Nucleus accumbens (tissue), 56 donors: ENCODE measurements around the gene ATG4B.

ENCODE experiments used
- DNase-seq, 56 donors: peaks; one replicate each; lab custom pipeline; 2025; lab: John Stamatoyannopoulos, UW

The ATG4B gene

DNA sequence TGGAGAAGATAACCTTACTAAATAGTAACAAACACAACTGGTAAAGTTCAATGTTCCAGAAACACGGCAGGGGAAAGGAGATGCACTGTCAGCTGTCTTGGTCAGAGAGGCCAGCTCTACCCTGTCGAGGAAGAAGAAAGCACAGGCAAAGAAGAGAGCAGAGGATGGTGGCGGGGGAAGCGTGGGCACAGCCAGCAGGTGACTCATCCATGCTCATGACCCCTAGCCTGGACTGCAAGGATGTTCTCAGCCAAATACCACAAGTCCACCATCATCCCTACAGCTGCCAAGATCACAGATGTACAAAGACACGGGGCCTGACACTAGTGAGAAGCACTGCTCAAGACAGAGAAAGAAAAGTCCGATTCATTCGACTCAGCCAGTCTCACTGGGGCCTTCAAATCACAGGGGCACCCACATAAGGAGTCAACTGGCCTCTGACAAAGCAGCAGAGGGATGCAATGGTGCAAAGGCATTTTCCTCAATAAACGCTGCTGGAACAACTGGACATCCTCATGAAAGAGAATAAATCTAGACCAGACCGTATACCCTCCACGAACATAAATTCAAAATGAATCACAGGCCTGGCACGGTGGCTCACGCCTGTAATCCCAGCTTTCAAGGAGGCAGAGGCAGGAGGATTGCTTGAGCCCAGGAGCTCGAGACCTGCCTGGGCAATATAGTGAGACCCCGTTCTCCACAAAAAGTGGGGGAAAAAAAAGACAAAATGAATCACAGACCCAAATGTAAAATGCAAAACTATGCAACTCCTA is 43.5 kb downstream of the ATG4B start:
- no peak for DNase-seq

DNA sequence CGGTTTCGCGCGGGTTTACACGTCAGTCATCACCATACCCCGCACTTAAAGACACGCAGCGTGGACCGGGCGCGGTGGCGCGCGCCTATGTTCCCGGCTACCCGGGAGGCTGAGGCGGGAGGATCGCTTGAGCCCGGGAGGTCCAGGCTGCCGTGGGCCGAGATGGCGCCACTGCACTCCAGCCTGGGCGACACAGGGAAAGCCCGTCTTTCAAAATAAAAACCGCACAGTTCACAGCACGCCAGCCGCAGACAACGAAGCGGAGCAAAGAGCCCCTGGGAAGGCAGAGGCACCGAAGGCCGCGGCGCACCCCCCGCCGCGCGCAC is 48.8 kb downstream of the ATG4B start:
- DNase-seq = peak in 1 of 56 donors; percentile 40

DNA sequence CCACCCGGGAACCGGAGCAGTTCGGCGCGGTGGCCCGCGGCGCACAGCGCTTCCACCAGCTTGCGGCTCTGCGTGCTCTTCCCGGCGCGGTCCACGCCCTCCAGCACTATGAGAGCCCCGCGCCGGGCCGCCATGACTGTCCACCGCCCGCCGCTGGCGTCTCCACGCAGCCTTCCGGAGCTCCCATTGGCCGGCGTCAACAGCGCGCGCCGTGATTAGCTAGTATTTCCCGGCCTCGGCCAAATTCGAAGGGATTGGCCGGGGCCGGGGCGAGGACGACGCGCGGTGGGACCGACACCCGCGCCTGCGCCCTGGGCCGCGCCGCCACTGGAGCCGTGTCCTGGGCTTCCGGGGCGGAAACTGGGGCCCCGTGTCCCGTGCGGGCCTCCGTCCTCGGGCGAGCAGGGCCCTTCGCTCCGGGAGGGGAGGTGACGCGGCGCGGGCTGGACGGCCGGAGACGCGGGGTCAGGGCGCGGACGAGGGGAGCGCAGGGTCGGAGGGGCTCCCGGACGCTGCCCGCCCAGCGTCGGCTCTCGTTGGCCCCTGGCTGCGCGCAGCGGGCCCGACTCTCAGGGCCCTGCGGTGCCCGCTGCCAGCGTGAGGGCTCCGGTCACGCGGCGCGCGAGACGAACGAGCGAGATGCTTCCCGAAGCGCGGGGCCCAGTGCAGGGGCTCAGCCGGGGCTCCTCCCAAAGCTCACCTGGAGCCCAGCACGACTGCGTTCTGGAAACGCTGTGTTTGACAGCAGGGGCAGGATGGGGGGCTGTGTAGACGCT is 49.3 kb downstream of the ATG4B start, which contains the start of gene DTYMK:
Gene DTYMK, minus strand, starts transcription at position 166 of the 776 bp plus-strand sequence. Its CDS starts 32 bp downstream, at position 134.
- peak; percentile 14 to 98 (median 93) for DNase-seq

DNA sequence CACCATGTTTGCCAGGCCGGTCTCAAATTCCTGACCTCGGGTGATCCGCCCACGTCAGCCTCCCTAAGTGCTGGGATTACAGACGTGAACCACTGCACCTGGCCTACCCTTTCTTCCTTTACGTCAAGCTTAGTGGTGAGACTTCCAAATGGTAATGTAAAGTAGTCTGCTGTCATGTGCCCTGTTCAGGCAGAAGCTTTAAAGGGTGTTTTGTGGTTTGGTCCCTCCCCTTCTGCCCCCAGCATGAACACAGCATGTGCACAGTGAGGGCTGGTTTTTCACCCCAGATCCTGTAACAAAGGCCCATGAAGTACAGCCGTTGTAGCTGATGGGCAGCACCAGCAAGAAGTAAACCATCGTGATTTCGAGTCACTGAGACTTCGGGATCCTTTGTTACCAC is 51.8 kb downstream of the ATG4B start:
- no peak for DNase-seq

DNA sequence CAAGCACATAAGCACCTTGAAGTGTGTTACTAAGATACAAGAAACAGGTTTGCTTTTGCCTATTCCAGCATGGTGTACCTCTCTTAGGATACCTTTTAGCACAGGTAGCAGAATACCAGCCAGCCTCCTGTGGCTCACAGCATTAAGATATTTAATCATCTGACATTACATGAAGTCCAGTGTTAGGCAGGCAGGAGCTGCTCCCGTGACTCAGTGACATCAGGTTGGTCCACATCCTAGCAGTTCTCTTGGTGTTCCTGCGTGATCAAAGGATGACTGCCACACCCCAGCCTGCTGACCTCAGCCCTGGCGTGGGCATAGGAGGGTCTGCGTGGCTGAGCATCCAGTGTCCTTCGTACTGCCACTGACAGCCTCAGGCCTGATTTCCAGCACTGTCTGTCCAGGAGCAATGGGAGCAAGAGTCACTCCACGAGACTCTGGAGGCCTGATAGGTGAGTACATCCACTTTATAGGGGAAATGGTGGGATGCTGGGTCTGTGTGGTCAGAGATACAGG is 52.8 kb downstream of the ATG4B start:
- no peak for DNase-seq

DNA sequence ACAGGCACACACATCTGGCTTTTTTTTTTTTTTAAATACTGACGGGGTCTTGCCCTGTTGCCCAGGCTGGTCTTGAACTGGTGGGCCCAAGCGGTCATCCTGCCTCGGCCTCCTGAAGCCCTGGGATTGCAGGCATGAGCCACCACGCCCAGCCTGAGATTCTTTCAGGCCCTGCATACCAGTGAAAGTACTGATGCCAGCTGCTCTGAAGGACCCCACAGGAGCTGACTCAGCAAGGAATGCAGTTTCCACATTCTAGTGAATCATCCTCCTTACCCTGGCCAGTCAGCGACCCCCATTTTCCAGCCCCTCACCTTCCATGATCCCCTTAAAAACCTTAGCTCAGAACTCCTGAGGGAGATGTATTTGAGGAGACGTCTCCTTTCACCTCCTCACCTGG is 55.0 kb downstream of the ATG4B start:
- no peak for DNase-seq

DNA sequence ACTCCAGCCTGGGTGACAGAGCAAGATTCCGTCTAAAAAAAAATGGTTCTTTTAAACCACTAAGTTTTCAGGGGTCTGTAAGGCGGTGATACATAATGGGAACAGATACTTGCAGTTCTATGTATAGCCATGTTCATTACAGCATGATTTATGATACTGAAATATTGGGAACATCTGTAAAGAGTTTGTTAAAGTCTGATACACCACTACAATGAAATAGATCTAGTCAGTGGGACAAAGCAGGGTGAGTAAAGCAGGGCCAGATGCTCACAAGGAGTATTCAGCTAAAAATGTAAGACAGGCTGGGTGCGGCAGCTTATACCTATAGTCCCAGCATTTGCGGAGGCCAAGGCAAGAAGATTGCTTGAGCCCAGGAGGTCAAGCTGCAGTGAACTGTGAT is 58.2 kb downstream of the ATG4B start:
- DNase-seq = no peak

DNA sequence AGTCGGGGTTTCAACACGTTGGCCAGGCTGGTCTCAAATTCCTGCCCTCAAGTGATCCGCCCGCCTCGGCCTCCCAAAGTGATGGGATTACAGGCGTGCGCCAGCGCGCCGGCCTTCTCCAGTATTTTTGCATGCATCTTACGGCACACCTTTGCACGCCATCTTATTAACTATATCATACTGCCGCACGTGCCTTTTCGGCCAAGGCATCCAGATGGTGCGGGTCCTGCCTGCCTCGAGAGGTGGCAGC is 63.6 kb downstream of the ATG4B start:
- DNase-seq = no peak

DNA sequence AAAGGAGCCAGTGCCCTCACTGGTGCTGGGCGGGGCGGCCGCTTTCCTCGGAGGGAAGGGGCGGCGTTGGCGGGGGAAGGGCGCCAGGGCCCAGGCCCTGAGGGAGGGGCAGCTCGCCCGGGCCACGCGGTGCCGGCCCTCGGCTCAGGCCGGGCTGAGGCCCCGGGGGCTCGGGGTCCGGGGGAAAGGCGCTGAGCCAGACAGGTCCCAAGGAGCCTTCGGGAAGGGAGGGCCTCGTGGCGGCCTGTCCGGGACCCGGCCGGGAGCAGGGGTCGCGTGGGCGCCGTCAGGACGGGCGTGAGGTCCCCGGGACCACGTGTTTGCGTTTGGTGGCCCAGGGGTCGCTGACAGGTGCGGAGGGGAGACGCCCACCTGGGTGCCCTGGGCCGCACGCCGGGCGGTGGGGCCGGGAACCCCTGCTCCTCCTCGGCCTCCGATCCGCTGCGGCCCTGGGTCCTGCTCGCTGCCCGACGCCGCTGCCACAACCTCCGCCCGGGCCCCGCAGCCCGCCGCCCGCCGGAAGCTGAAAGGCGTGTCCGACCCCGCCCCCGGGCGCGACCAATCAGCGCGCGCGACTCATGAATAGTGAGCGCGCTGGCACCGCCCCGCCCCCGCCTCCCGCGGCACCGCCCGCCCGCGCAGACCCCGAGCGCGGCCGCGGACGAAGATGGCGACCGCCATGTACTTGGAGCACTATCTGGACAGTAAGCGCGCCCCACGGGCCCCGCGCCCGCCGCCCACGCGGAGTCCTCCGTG is 64.1 kb downstream of the ATG4B start, which contains the start of gene ING5:
Gene ING5, plus strand, starts transcription at position 641 of the 756 bp plus-strand sequence. Its CDS starts 27 bp downstream, at position 668.
- DNase-seq = peak; percentile 47 to 96 (median 86)

DNA sequence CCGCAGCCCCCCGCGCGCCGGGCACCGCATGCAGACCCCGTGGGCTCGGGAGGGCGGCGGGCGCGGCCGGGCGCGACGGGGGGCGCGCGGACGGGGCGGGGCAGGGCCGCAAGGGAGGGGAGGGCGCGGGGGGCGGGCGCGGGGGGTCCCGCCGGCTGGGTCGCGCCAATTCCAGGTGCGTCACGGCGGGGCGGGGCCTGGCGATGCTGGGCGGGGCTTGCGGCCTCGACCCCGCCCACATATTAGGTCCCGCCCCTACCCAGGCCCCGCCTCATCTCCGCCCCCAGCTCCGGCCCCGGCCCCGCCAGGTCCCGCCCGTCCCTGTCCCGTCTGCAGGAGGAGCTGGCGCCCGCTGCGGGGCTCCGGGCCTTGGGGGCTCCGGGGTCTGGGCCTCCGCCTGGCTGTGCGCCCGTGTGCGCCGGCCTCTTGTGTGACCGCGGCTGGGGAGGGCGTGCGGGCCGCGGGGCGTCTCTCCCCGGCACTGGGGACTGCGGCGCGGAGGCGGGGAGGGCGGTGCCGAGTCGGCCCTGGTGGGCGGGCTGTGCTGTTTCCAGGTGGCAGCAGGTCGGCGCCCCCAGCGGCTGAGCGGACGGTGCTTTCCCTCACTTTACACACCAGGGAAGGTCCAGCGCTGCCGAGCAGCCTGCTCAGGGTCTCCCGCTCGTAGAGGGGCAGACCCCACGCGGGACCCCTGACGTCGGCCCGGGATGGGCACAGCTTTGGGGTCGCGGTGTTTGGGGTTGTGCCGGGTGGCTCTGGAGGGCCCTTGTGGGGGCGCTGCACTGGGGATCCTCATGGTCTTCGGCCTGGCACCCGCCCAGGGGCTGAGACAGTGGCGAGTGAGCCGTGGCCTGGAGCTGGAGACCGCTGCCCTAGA is 64.9 kb downstream of the ATG4B start:
- peak in 55 of 56 donors; percentile 39 to 94 (median 83) for DNase-seq

DNA sequence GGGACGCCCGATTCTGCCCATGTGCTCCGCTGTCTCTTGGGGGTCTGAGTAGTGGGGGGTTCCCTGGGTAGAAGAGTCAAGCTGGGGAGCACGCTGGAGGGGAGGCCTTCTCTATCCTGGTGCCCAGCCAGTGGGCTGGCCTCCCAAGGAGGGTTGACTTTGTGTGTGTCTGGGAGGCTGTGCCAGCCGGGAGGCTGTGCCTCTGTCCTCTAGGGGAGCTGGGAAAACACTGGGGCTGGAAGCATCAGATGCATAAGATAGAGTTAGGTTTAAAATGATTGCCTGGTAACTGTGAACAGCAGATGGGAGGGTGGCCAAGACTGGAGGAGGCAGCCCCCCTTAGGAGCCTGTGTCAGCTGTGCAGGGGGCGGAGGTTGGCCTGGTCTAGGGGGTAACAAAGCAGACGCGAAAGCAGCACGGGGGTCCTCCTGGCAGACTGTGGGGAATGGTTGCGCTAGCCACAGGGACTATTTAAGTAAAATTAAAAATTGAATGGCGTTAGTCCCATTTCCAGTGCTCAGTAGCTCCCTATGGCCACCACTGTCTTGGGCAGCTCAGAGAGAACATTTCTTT is 65.6 kb downstream of the ATG4B start:
- DNase-seq = peak in 9 of 56 donors; percentile 13 to 46 (median 36)

DNA sequence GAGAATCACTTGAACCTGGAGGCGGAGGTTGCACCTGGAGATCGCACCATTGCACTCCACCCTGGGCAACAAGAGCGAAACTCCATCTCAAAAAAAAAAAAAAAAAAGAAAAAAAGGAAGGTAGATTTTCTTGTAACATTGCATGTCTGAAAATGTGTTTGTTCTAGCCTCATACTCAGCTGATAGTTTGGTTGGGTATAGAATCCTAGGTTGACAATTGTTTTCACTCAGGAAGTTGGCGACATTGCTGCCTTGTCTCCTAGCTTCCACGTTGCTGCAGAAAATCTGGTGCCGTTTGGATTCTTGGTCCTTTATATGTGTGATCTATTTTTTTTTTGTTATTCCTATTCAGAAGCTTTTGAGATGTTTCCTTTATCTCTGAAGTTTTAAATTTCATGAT is 69.0 kb downstream of the ATG4B start:
- DNase-seq = no peak

DNA sequence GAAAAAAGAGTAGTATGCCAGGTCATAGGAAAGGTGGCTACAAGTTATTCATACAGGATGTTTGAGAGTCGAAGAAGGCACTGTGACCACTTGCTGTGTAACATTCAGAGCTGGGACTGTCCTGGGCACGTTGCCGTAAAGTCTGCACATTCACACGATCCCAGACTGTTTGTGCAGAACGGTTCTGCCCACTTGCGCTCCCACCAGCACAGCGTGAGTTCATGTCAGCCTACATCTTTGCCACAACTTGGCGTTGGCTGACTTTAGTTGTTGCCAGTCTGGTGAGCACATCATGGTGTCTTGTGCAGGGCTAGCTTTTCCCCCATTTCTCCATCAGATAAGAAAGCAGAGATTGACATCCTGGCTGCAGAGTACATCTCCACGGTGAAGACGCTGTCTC is 71.4 kb downstream of the ATG4B start:
- no peak for DNase-seq

DNA sequence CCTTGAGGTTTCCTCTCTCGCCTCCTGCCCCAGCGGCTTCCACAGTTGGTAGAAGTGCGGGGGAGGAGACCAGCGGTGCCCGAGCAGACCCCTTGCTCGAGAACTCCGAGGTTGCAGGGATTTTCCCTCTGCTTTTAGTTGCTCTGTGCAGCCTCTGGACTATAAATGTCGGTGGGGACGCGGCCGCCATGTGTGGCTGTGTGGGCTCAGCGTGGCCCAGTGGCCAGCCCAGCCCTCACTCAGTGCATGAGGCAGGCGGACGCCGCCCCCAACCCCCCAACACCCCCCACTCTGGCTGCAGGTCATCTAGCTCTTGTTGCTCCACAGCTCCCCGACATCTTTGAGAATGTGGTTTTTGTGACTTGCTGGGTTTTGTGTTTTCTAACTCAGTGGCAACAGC is 81.6 kb downstream of the ATG4B start:
- DNase-seq = no peak

DNA sequence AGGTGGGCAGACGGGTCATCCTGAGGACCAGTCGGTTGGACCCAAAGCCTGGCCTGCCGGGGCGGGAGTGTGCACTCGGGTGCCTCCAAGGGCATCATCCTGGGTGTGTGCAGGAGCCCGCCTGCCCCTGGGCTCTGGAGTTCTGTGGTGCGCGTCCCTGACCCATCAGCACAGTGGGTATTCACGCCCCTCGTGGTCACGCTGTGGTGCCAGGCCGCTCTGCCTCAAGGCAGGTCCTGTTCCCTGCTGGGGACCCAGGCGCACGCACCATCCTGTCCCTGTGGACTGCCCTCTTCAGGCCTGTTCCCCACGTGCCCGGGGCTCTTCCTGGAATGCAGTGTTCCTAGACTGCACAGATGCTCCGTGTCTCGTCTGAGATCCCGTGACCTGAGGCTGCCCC is 82.6 kb downstream of the ATG4B start:
- no peak for DNase-seq

DNA sequence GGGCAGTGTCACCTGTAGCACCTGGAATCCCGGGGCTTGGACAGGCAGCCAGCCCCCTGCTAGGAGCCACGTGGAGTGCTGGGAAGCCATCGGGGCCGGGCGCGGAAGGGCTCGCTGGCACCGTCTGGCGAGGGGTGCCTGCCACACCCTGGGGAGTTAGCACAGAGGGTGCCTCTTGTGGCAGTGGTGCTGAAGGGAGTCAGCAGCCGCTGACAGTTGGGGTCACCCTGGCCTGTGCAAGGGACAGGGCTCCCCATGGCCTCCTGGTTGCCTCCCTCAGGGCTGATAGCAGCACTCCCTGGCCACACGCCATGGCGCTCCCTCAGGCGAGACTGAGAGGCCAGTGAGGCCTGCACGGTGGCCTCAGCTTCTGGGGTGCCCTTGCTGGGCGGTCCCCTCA is 83.1 kb downstream of the ATG4B start:
- DNase-seq = no peak

DNA sequence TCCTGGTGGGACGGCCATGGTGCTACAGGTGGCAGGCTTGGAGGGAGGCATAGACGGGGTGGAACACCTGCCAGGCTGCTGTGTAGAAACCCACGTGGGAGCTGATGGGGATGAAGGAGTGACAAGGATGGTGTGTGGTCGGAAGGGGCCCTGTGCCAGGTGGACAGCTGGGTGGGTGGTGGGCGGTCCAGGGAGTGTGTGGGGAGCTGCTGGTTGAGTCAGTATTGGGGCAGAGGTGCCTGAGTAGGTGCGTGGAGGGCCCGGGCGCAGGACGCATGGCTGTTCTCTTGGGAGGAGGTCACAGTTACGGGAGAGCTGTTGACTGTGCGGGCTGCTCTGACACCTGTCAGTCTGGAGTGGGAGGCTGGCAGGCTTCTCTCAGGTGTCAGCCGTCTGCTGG is 84.4 kb downstream of the ATG4B start:
- no peak for DNase-seq

DNA sequence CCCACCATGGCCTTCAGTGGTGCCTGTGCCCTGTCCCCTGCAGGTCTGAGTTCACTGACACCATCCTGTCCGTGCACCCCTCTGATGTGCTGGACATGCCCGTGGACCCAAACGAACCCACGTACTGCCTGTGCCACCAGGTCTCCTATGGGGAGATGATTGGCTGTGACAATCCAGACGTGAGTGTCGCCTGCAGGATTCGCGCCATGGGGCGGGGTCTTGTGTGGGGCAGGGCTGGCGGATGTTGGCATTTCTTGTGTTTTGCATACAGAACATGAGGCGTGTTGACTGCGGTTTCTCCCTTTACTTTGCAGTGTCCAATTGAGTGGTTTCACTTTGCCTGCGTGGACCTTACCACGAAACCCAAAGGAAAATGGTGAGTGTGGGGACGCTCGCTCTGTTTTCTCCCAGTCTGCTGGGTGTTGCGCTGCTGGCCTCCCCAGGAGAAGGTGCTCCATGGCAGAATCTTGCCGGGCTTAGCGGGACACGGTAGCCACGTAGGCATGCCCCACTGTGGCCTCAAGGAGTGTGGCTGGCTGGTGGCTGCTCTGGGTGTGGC is 85.5 kb downstream of the ATG4B start:
- no peak for DNase-seq
